Subcutaneous abdominal adipose tissue (tissue), 5 donors: ENCODE results near the gene TSPAN16.
A peak's percentile ranks its signal among the peaks of the same experiment; 100 is the strongest.
"Not testable (repeated sequence)": the region's sequence is repeated elsewhere in the genome, so short reads cannot be mapped to it uniquely, and the experiment has no call there.

Experiments
- H3K27ac ChIP-seq: one replicate; pipeline ENCODE4 v1.7.0; 2013; ENCODE audit warnings: low read depth, mild to moderate bottlenecking, inconsistent platforms, low read length, moderate library complexity
- H3K27me3 ChIP-seq, 5 donors: one replicate each; pipeline ENCODE4 v1.7.0; 2013; ENCODE audit warnings: low read length in 5 of 5, inconsistent platforms in 1 of 5; ENCODE audit not compliant: control insufficient read depth in 5 of 5, insufficient read depth in 4 of 5
- H3K36me3 ChIP-seq, 5 donors: one replicate each; pipeline ENCODE4 v1.7.0; 2013; ENCODE audit warnings: low read length in 5 of 5; ENCODE audit not compliant: control insufficient read depth in 5 of 5, insufficient read depth in 5 of 5
- H3K4me1 ChIP-seq, 5 donors: one replicate each; pipeline ENCODE4 v1.7.0; 2013; ENCODE audit warnings: low read length in 5 of 5, mild to moderate bottlenecking in 3 of 5, moderate library complexity in 1 of 5; ENCODE audit not compliant: control insufficient read depth in 5 of 5, insufficient read depth in 5 of 5
- H3K4me3 ChIP-seq, 5 donors: one replicate each; pipeline ENCODE4 v1.7.0; 2013; ENCODE audit warnings: low read length in 5 of 5, low read depth in 1 of 5
- H3K9ac ChIP-seq, 5 donors: one replicate each; pipeline ENCODE4 v1.7.0; 2013; ENCODE audit warnings: low read length in 5 of 5, mild to moderate bottlenecking in 4 of 5, moderate library complexity in 3 of 5
- H3K9me3 ChIP-seq, 5 donors: one replicate each; pipeline ENCODE4 v1.7.0; 2013; ENCODE audit warnings: low read length in 5 of 5; ENCODE audit not compliant: control insufficient read depth in 5 of 5
- donor health status: healthy.
- donor health status: healthy.
- donor health status: healthy.
- donor health status: healthy.
- donor health status: healthy.

TSPAN16 gene

GRCh38 chr19:11339254-11340098 is 43.5 kb downstream of the TSPAN16 start, which contains the start of gene RAB3D:
RAB3D (minus strand) TSS chr19:11339657; CDS start chr19:11337399, 2,258 bp downstream.
- Histone ChIP-seq H3K4me1 (peaks cover 7 to 30% (median 22%) of the 10 kb centered on the region in 5 donors), H3K4me3 (peak within 1 kb of the TSS; percentile 66 to 82 (median 76)), H3K9ac (peak within 1 kb of the TSS in 4 of 5 donors; percentile 48 to 75 (median 74)), H3K9me3 (no peaks in the 10 kb centered on the region), H3K36me3 (peaks cover 0 to 34% (median 25%) of the 10 kb centered on the region in 5 donors), H3K27ac (peak within 1 kb of the TSS; percentile 23), H3K27me3 (no peaks in the 10 kb centered on the region)

GRCh38 chr19:11340099-11340467 is 44.1 kb downstream of the TSPAN16 start:
- H3K4me3 ChIP-seq: peak overlapping the region; percentile 66 to 82 (median 76)
- H3K27ac ChIP-seq, H3K9me3 ChIP-seq, H3K27me3 ChIP-seq: not testable (repeated sequence)
- H3K9ac ChIP-seq: peak overlapping the region in 1 of 5 donors; percentile 1
- H3K36me3 ChIP-seq: peaks cover 0 to 29% (median 23%) of the 10 kb centered on the region in 5 donors
- H3K4me1 ChIP-seq: peaks cover 7 to 34% (median 27%) of the 10 kb centered on the region in 5 donors

GRCh38 chr19:11342429-11342828 is 46.5 kb downstream of the TSPAN16 start:
- H3K27ac ChIP-seq: no peak overlapping the region
- no peak overlapping the region for H3K4me3 ChIP-seq
- no peak overlapping the region for H3K9ac ChIP-seq
- peaks cover 0 to 8% (median 5%) of the 10 kb centered on the region in 5 donors for H3K36me3 ChIP-seq
- H3K9me3 ChIP-seq: no peaks in the 10 kb centered on the region
- H3K27me3 ChIP-seq: no peaks in the 10 kb centered on the region
- peaks cover 13 to 51% (median 43%) of the 10 kb centered on the region in 5 donors for H3K4me1 ChIP-seq

GRCh38 chr19:11345122-11345803 is 49.3 kb downstream of the TSPAN16 start:
- Histone ChIP-seq H3K27ac (peak overlapping the region; percentile 77), H3K36me3 (peaks cover 0 to 8% (median 7%) of the 10 kb centered on the region in 5 donors), H3K4me3 (peak overlapping the region; percentile 83 to 89 (median 86)), H3K27me3 (no peaks in the 10 kb centered on the region), H3K9ac (peak overlapping the region in 4 of 5 donors; percentile 69 to 84 (median 78)), H3K4me1 (peaks cover 9 to 30% (median 26%) of the 10 kb centered on the region in 5 donors), H3K9me3 (peaks cover 0 to 11% (median 9%) of the 10 kb centered on the region in 5 donors)

- peaks cover 9 to 30% (median 26%) of the 10 kb centered on the region in 5 donors for H3K4me1 ChIP-seq
- H3K27ac ChIP-seq: peak within 1 kb of the TSS; percentile 77
- H3K9ac ChIP-seq: peak within 1 kb of the TSS; percentile 70 to 84 (median 80)
- peak within 1 kb of the TSS; percentile 84 to 89 (median 86) for H3K4me3 ChIP-seq
- peaks cover 0 to 11% (median 9%) of the 10 kb centered on the region in 5 donors for H3K9me3 ChIP-seq
- no peaks in the 10 kb centered on the region for H3K27me3 ChIP-seq
- peaks cover 0 to 8% (median 6%) of the 10 kb centered on the region in 5 donors for H3K36me3 ChIP-seq
These were observed 50.4 kb downstream of the TSPAN16 start, which contains the start of the genes CCDC159 and TMEM205 for GRCh38 chr19:11346104-11346940. CCDC159 (plus strand) TSS chr19:11346519; CDS start chr19:11346607, 88 bp downstream. TMEM205 (minus strand) TSS chr19:11346268; CDS start chr19:11345619, 649 bp downstream.

- H3K27ac ChIP-seq: peak overlapping the region; percentile 77
- no peaks in the 10 kb centered on the region for H3K27me3 ChIP-seq
These were observed 51.6 kb downstream of the TSPAN16 start for GRCh38 chr19:11347546-11348039.

GRCh38 chr19:11349171-11349570 is 53.2 kb downstream of the TSPAN16 start:
- Histone ChIP-seq H3K4me3 (peak overlapping the region in 1 of 5 donors; percentile 35), H3K36me3 (peaks cover 0 to 2% (median 0%) of the 10 kb centered on the region in 5 donors), H3K27me3 (no peaks in the 10 kb centered on the region), H3K4me1 (peaks cover 9 to 28% (median 24%) of the 10 kb centered on the region in 5 donors), H3K9ac (no peak overlapping the region), H3K27ac (no peak overlapping the region), H3K9me3 (peaks cover 0 to 11% (median 9%) of the 10 kb centered on the region in 5 donors)

More at GRCh38 chr19:11347546-11348039, 51.6 kb downstream of the TSPAN16 start:
- peaks cover 0 to 11% (median 9%) of the 10 kb centered on the region in 5 donors for H3K9me3 ChIP-seq
- no peak overlapping the region for H3K9ac ChIP-seq
- H3K4me3 ChIP-seq: no peak overlapping the region
- peaks cover 0 to 6% (median 2%) of the 10 kb centered on the region in 5 donors for H3K36me3 ChIP-seq
- H3K4me1 ChIP-seq: peaks cover 9 to 30% (median 26%) of the 10 kb centered on the region in 5 donors

- peaks cover 4 to 16% (median 12%) of the 10 kb centered on the region in 5 donors for H3K4me1 ChIP-seq
- H3K27ac ChIP-seq, H3K9me3 ChIP-seq, H3K9ac ChIP-seq, H3K4me3 ChIP-seq, H3K27me3 ChIP-seq, H3K36me3 ChIP-seq: not testable (repeated sequence)
These were observed 58.1 kb downstream of the TSPAN16 start for GRCh38 chr19:11354102-11354501.
